NK-92 treated with Interleukin-12 subunit alpha and Interleukin-12 subunit beta, amount 100 ng/mL, for 24 hours (cell line): Measurements from ENCODE around the gene USF1.

Experiments
- DNase-seq: peaks from one replicate; lab custom pipeline; 2025; lab: John Stamatoyannopoulos, UW

Gene USF1

GRCh38 chr1:161045736-161046604, at the start of gene USF1:
USF1 (minus strand) TSS chr1:161045977; CDS start chr1:161043275, 2,702 bp downstream.
- peak; percentile 88 for DNase-seq

GRCh38 chr1:161095230-161095629, 49.5 kb upstream of the USF1 start:
- no peak for DNase-seq

- DNase-seq = no peak
These were observed 48.7 kb upstream of the USF1 start for GRCh38 chr1:161094481-161094880.

GRCh38 chr1:161092621-161093028, 46.8 kb upstream of the USF1 start:
- peak; percentile 62 for DNase-seq

- DNase-seq = no peak
These were observed 46.2 kb upstream of the USF1 start for GRCh38 chr1:161091796-161092507.

GRCh38 chr1:161091093-161091492, 45.3 kb upstream of the USF1 start:
- no peak for DNase-seq

GRCh38 chr1:161090617-161091016, 44.8 kb upstream of the USF1 start:
- no peak for DNase-seq

- no peak for DNase-seq
These were observed 44.2 kb upstream of the USF1 start for GRCh38 chr1:161089938-161090337.

- DNase-seq = no peak
These were observed 43.6 kb upstream of the USF1 start, which contains the start of gene NECTIN4 for GRCh38 chr1:161089251-161089924. NECTIN4 (minus strand) TSS chr1:161089558; CDS start chr1:161089296, 262 bp downstream.

GRCh38 chr1:161088587-161089110, 42.9 kb upstream of the USF1 start:
- no peak for DNase-seq

- no peak for DNase-seq
These were observed 40.7 kb upstream of the USF1 start for GRCh38 chr1:161086457-161086856.

GRCh38 chr1:161085165-161085564, 39.4 kb upstream of the USF1 start:
- no peak for DNase-seq

GRCh38 chr1:161084597-161084988, 38.8 kb upstream of the USF1 start:
- DNase-seq = no peak

GRCh38 chr1:161083748-161084596, 38.2 kb upstream of the USF1 start:
- DNase-seq = no peak

- DNase-seq = peak; percentile 78
These were observed 37.4 kb upstream of the USF1 start for GRCh38 chr1:161082996-161083747.

- DNase-seq = no peak
These were observed 36.7 kb upstream of the USF1 start for GRCh38 chr1:161082483-161082882.

- no peak for DNase-seq
These were observed 35.7 kb upstream of the USF1 start for GRCh38 chr1:161081519-161081918.

- DNase-seq = no peak
These were observed 34.9 kb upstream of the USF1 start for GRCh38 chr1:161080441-161081405.

GRCh38 chr1:161079436-161080110, 33.8 kb upstream of the USF1 start:
- no peak for DNase-seq
